NCI-H2081 (cell line): Measurements from ENCODE around the gene PLEKHA8.
A peak's percentile ranks its signal among the peaks of the same experiment; 100 is the strongest.

ENCODE experiments used
- DNase-seq, 2 experiments: peaks; one replicate each; lab custom pipeline; 2025; lab: John Stamatoyannopoulos, UW

The PLEKHA8 gene

DNA sequence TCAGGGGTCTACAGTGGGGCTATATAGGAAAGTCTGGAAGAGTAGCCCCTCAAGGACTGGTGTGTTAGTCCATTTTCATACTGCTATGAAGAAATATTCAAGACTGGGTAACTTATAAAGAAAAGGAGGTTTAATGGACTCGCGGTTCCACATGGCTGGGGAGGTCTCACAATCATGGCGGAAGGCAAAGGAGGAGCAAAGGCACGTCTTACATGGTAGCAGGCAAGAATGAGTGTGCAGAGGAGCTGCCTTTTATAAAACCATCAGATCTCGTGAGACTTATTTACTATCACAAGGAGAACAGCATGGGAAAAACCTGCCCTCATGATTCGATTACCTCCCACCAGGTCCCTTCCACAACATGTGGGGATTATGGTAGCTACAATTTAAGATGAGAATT is 4.7 kb upstream of the PLEKHA8 start:
- no peak for DNase-seq

DNA sequence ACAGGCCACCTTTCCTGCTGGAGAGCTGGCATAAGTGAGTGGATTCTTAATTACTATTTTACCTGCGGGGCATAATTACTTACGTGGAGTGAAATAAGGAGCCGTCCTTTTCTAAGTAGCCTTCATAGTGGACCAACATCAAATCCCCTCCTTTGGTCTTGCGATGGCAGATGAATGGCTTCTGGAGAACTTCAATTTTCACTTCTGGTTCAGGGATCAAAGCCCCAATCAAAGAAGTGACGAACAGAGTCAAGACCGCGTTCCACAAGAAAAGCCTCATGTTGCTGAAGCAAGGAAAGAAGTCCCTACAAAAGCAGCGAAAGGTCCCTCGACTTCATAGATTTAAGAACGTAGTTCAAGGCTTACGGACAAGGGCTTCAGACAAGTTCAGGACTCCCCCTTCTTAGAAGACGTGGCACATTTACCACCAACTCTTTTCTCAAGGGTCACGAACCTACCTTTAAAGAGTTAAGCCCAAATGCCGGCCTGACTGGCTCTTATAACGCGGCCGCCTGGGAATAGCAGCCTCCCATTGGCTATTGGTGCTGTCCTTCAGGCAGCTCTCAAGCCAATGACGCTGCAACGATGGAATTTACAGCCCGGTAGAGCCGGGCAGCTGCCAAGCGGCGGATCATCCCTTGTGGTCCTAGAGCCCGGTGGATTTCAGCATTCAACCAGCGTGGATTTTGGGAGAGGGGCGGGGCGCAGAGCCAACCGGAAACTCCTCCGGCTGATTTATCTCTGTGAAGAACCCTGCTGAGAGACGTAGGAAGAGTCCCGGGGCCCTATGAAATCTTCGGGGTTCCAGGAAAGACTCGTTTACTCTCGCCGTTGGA is 1.8 kb upstream of the PLEKHA8 start, which contains the start of gene FKBP14:
TSS of gene FKBP14 (minus strand) at position 474 of the 836 bp plus-strand sequence. CDS start at position 280, 194 bp downstream.
- peak; percentile 99 to 100 for DNase-seq

DNA sequence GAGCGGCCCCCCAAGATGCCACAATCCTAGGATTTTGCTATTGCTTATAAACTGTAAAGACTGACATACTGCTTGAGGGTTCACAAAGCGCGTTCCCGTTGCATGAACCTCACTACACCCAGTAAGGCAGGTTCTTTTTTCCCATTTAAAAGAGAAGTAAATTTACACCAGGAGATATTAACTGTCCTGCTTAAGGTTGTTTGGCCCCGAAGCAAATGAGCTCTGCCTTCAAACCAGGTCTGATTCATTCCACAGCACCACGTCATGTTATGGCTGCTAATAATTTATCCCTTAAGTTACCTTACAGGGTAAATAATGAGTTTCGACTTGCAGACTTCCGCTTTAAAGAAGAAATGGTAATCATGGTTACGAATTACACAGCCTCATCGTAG is 1.2 kb upstream of the PLEKHA8 start:
- peak in 1 of 2 experiments; percentile 54 for DNase-seq

DNA sequence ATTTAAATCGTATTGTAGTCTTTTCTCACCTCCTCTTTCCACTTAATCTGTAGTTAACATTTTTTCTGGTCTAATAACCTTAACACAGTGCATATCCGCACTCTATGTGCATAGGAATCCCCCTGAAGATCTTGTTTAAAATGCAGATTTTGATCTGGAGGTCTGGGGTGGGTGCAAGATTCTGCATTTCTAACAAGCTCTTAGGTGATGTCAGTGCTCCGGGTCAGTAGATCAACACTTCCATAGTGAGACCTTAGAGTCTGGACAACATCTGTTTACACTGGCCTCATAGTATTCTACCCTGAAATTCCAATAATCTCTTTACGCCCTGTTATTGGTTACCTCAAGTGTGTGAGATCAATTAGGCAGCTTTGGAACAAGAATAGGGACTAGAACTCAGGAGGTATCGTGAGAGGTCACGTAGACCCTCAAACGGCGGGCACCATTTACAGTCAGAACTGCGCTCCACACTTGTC is 434 bp upstream of the PLEKHA8 start:
- DNase-seq: no peak

DNA sequence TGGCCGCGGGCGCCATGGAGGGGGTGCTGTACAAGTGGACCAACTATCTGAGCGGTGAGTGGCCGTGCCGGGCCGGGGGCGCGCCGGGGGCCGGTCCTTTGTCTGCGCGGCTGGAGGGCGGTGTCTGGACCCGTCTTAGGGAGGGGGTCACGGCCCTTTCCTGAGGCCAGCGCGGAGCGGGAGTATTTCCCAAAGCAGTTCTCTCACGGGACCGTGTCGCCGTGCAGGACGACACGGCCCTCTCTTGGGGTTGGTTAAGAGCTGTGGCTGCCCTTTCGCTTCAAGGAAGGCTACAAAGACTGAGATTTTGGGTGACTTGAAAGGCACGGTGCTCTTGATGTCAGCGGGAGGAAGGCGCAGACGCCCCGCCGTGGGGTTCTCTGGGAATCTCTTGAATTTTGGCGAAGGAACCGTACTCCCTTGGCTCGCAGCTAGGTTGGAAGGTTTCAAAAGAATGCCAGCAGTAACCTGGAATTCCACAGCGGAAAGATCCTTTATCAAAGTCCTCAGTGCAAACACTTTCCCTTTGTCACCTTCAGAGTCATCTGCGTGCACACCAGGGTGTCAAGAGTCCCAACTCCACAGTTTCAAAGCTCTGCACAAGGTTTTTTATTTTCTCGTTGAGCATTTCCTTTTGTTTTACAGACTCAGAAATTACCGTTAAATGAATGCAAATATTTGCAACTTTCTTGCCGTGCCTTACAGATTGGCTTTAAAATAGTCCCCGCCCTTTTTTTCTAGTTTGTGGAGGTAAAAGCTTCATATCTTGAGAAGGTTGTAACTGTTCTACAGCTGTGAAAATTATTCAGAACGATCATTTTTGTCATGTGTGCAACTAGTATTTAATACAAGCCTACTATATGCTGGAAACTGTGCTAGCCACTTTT is 780 bp downstream of the PLEKHA8 start:
- peak in 1 of 2 experiments; percentile 30 for DNase-seq

DNA sequence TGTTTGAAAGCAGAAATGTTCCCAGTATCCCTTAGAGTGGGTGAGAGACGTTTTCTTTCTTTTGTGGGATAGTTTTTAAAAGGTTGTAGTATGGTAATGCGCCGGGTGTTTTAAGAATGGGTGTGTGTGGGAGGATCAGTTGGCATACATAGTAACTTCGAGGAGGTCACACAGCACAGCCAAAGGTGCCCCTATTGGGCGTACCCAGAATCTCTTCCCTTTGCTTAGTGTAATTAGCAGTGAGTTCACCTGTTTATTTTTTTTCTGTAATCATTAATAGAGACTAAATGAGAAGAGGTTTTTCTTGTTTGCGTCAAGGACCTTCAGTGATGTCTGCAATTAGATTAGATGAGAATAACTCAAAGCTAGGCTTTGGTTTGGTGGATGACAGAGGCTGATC is 1.5 kb downstream of the PLEKHA8 start:
- DNase-seq: no peak

DNA sequence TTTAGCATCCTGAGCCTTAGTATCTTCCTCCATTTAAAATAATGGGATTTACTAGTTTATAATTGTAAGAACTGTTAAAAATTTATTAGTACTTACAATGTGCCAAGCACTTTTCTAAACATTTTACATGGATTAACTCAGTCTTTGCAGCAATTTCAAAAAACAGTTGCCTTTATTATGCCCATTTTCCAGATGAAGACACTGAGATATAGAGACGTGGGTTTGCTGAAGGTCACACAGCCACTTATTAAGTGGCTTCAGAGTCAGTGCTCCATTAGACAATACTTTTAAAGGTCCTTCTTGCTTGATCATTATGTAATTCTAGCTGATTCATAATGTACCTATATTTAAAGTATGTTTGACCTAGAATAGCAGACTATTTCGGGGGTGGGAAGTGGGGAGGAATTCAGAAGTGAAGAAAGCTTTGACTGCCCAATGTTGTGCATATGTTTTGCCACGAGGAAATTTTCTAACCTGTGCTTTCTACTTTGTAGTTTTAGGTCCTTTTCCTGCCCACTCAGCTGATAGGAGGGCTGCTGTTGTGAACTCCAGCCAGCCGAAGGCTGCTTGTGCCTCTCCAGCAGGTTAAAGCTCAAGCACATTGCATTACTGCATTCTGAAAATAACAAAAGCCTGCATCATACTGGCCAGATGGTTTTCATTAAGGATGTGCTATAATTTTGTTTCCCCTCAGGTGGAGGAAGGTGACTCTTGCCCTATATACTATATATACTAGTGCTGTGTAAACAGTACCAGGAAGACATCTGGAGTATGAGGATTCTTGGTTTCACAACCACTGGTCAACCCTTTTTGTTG is 4.3 kb downstream of the PLEKHA8 start:
- DNase-seq: no peak

DNA sequence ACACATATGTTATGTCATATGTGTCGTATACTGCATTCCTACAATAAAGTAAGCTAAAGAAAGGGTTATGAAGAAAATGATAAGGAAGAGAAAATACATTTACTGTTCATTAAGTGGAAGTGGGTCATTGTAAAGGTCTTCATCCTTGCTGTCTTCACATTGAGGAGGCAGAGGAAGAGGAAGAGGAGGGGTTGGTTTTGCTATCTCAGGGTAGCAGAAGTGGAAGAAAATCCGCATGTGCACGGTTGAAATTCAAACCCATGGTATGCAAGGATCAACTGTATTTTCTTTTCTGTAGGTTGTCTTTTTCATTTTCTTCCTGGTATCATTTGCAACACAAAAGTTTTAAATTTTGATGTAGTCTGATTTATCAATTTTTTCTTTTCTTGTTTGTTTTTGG is 6.3 kb downstream of the PLEKHA8 start:
- DNase-seq: no peak

DNA sequence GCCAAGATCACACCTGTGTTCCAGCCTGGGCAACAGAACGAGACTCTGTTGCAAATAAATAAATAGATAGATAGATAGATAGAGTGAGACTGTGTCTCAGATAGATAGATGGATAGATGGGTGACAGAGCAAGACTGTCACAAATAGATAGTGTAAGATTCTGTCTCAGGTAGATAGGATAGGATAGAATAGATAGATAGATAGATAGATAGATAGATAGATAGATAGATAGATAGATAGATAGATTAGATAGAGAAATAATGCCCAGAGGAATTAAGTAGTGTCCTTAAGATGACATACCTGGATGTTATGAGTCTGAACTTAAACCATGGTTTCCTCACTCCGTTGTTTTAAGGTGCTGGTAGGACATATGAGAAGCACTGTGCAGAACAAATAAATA is 8.0 kb downstream of the PLEKHA8 start:
- no peak for DNase-seq

DNA sequence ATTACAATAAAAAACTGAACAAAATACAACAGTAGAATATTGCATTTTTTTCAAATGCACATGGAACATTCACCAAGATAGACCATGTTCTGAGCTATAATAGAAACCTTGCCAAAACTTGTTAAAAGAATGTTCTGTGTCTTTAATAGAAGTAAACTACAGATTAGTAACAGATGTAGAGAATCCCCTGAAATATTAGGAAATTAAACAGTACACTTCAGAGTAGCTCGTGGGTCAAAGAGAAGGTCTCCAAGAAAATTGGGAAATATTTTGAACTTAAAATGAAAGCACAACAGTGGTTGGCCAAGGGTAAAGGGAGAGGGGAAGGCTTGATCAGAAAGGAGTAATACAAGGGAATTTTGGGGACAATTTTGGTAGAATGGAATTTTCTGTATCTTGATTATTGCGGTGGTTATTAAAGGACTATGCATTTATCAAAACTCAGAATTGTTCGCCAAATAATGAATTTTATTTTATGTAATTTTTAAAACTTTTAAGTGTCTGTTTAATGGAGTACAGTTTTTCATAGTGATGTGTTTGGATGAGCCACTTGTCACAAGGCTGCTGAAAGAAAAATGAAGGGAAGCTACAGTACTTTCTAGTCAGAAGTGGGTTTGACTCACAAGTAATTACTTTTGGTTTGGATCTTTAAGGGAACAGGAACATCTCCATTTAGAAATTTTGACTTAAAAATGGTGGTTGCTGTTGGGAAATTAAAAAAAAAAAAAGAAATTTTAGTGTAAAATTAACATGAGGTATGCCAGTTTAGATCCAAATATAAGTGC is 10.2 kb downstream of the PLEKHA8 start:
- no peak for DNase-seq

DNA sequence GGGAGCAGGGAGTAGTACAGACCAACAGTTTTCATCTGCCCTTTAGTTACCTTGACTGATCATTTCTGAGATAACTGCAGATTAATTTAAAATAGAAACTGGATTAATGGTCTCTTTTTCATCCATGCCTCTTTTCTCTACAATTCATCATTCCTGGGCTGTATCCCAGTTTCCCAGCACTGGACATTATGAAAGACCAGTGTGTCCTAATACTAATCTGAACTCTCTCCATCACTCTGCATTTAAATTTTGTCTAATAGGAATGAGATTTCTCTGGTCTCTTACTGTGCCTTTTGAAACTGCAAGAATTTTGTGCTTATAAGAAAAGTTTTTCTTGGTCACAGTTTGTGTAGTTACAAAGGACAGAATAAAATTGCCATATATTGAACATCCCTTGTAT is 12.7 kb downstream of the PLEKHA8 start:
- no peak for DNase-seq

DNA sequence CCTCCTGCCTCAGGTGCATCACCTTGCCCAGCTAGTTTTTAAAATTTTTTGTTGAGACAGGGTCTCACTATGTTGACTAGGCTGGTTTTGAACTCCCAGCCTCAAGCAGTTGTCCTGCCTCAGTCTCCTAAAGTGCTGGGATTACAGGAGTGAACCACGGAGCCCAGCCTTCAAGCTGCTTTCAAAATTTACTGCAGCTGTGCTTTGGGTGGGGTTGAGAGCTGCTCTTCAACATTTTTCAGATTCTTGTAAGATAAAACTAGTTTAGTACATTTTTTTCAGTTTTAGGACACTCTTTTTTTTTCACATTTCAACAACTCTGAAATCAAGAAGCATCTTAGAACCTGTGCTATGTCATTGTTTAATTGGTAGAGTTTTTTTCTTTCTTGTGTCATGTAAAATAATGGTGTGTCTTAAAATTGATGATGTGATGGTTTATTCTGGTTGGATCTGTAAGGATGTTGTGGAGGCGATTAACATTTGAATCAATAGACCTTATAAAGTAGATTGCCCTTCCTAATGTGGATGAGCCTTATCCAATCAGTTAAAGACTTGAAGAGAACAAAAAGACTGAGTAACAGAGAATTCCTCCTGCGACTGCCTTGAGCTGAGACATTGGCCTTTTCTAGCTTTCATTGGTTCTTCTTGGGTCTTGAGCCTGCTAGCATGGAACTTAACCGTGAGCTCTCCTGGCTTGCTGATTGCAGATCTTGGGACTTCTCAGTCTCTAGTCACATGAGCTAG is 13.5 kb downstream of the PLEKHA8 start:
- no peak for DNase-seq

DNA sequence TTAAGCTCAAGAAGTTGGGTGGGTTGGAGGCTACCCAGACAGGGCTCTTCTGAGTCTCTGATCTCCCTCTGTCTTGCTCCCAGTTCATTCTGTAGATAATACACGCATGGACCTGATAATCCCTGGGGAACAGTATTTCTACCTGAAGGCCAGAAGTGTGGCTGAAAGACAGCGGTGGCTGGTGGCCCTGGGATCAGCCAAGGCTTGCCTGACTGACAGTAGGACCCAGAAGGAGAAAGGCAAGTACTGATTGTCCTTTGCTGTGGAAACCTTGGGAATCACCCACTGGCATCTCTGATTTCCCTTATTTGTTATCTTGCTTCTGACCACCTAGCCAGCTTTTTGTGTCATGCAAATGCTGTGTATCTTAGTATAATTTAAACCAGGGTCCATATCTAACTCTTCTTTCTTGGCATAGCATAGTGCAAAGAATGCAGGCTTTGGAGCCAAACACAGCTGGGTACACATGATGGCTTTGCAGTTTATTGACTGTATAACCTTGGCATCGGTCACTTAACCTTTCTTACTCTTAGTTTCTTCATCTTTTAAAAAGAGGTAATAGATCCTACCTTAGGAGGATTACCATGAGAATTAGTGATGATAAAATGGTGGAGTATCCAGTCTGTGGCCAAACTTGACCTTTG is 18.0 kb downstream of the PLEKHA8 start:
- DNase-seq: no peak

DNA sequence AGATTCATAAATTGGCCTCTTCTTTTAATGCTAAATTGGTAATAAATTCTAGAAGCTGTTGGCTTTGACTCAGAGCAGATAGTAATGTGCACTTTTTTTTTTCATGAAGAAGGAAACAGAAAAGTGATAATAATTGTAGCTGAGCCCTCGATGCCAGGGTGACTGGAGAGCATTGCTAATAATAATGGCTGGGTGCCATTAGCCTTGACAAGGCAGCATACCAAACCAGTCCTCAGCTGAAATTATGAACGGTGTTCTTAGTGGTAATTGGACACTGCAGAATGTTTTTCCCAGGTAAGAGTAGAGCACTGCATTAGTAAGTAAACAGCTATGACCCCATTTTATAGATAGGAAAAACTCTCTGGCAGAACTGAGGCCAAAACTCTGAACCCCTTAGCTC is 18.9 kb downstream of the PLEKHA8 start:
- no peak for DNase-seq

DNA sequence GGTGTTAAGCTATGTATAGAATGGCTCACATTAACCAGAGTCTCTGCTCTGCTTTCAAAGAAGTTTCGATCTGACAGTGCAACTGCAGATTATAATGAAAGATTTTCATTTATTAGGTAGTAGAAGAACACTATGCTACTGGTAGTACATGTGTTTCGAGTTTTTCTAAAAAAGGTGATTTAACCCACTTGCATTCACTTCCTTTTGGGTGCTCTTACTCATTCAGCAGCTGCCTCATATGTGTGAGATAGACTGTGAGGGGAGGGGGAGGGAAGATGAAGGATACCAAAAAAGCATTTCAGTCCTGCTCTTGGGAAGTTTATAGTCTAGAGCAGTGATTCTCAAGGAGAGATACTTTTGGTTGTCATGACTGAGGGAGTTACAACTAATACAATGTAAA is 20.4 kb downstream of the PLEKHA8 start:
- no peak for DNase-seq

DNA sequence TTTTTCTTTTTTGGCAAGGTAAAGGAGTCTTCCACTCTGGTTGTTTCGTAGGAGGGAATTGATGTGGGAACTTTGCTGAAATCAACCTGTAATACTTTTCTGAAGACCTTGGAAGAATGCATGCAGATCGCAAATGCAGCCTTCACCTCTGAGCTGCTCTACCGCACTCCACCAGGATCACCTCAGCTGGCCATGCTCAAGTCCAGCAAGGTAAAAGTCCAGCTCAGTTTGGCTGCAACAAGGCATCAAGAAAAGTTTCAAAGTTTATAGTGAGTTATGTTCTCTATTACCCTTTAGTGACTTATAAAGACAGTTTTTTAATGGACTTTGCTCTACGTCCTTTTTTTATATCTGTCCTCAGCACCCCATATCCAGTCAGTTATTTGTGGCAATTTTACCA is 21.0 kb downstream of the PLEKHA8 start:
- no peak for DNase-seq

DNA sequence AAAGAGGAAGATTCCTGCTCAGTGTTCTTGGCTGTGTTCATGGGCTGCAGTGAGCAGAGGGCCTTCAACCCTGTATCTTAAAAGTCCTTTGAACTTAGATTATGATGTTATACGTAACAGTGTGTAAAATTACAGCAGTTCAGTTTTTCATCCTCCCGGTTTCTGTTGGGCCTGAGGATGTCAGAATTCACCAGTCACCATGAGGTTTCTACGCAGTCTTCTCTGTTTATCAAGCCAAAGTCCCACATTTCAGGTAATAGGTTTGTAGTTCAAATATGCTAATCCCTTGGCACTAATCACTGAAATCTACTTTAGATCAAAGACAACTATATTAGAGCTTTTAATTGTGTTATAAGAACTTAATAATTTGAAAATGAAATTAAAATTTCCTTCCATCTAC is 24.9 kb downstream of the PLEKHA8 start:
- no peak for DNase-seq

DNA sequence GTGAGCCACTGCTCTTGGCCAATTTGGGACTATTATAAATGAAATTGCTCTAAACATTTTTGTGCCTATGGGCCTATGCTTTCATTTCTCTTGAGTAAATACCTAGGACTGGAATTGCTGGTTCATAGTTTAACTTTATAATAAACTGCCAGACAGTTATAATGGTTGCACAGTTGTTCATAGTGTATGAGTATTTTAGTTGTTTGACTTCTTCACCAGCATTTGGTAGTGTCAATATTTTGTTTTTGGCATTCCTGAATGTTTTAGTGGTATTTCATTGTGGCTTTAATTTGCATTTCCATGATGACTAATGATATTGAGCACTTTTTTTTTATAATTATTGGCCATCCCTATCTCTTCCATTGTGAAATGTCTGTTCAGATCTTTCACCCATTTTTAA is 29.5 kb downstream of the PLEKHA8 start:
- DNase-seq: no peak

DNA sequence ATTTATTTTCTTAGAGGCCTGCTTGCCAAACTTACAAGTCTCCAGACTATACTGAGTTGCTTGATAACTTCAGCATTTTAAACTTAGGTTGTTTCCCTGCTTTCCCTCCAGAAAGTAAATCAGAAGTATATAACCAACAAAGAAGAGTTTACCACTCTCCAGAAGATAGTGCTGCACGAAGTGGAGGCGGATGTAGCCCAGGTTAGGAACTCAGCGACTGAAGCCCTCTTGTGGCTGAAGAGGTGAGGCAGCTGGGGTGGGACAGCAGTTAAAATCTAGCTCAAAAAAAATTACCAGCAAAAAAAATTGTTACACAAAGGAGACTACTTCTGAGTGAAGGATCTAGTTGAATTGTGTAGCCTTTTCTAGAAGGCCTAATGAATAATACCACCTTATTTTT is 33.6 kb downstream of the PLEKHA8 start:
- peak; percentile 13 to 45 for DNase-seq

DNA sequence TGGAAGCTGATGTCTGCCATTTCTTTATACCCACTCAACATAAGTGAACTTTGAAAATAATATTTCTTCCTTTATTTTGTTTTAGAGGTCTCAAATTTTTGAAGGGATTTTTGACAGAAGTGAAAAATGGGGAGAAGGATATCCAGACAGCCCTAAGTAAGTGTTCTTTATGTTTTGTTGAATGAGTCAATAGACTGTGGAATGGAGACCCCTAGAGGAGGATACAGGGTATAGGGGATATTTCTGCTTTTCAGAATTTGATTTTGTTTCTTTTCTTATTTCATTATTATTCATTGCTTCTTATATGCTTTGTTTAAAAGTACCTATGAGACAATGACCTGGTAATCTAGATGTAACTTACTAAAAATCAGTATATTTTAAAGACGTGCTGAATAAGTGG is 34.4 kb downstream of the PLEKHA8 start:
- peak; percentile 27 to 45 for DNase-seq
